ENCODE data around the gene LDB2. TPM values are rescaled to one million over a fixed set of nuclear protein-coding genes. Genes with fewer than 3 reads are reported as not detected.
A peak's percentile ranks its signal among the peaks of the same experiment; 100 is the strongest.

LDB2 gene
- total RNA-seq, 2 donors from 2014 or later: 31.0 to 34.1 TPM

DNA sequence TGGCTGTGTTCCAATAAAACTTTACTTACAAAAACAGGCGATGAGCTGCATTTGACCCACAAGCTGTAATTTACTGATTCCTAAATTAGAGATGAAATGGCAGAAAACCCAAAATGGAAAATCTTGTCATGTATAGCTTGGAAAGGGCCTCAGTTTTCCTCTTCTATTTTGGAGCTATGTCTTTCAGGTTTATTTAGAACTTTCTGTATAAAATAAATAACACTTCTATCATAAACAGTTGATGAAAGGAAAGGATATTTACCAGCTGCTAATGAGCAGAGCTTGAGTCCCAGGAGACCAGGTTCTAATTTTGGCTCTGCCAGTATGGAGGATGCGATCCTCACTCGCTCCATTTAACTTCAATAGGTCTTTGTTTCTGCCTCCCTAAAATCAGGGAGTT is 213.5 kb downstream of the LDB2 start:
- H3K4me3 ChIP-seq: peak overlapping the region; percentile 28
- H3K4me1 ChIP-seq (ENCODE audit: control insufficient read depth in 1 of 2, low read depth in 2 of 2): peaks cover 14 to 34% of the 10 kb centered on the region in 2 donors
- H3K27me3 ChIP-seq (replicated peaks; ENCODE audit: insufficient read depth): no peaks in the 10 kb centered on the region
- DNase-seq (ENCODE audit: low spot score) (no peak), ATAC-seq (ENCODE audit: insufficient number of reproducible peaks, low FRiP score, low read depth) (no peak)
- H3K36me3 ChIP-seq: no peaks in the 10 kb centered on the region
- no peaks in the 10 kb centered on the region for H3K9me3 ChIP-seq
- TF ChIP-seq CTCF (IDR thresholded peaks at IDR 0.05): no peak
- peak overlapping the region; percentile 29 to 61 for H3K27ac ChIP-seq

GRCh38 chr4:16684097-16684496 is 214.3 kb downstream of the LDB2 start:
- Histone ChIP-seq H3K36me3 (no peaks in the 10 kb centered on the region), H3K9me3 (no peaks in the 10 kb centered on the region), H3K27ac (peak overlapping the region; percentile 29 to 61), H3K4me1 (ENCODE audit: control insufficient read depth in 1 of 2, low read depth in 2 of 2) (peaks cover 14 to 34% of the 10 kb centered on the region in 2 donors), H3K27me3 (replicated peaks; ENCODE audit: insufficient read depth) (no peaks in the 10 kb centered on the region), H3K4me3 (peak overlapping the region; percentile 28)
- TF ChIP-seq CTCF (IDR thresholded peaks at IDR 0.05): no peak
- DNase-seq (ENCODE audit: low spot score): no peak
- peak; percentile 80 for ATAC-seq (ENCODE audit: insufficient number of reproducible peaks, low FRiP score, low read depth)

DNA sequence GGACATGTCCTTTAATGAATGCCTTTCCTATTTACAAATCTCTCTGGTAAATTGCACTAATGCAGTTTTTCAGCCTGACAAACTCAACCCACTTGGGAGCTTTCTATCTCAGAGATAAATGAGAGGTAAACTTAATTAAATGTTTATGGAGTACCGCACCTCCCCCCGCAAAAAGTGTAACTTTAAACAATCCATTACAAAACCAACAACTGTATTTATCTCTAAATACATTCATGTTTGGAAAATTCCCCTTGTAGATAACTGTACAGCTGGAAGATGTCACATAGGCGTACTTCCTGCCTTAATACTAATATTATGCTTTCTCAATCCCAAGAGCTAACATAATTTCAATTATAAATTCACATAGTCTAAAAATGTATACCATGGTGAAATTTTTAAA is 215.5 kb downstream of the LDB2 start:
- Histone ChIP-seq H3K27me3 (replicated peaks; ENCODE audit: insufficient read depth) (no peaks in the 10 kb centered on the region), H3K36me3 (no peaks in the 10 kb centered on the region), H3K4me1 (ENCODE audit: control insufficient read depth in 1 of 2, low read depth in 2 of 2) (peaks cover 14 to 34% of the 10 kb centered on the region in 2 donors), H3K9me3 (no peaks in the 10 kb centered on the region), H3K27ac (no peak overlapping the region), H3K4me3 (no peak overlapping the region)
- no peak for TF ChIP-seq CTCF (IDR thresholded peaks at IDR 0.05)
- ATAC-seq (ENCODE audit: insufficient number of reproducible peaks, low FRiP score, low read depth): no peak
- DNase-seq (ENCODE audit: low spot score): no peak

DNA sequence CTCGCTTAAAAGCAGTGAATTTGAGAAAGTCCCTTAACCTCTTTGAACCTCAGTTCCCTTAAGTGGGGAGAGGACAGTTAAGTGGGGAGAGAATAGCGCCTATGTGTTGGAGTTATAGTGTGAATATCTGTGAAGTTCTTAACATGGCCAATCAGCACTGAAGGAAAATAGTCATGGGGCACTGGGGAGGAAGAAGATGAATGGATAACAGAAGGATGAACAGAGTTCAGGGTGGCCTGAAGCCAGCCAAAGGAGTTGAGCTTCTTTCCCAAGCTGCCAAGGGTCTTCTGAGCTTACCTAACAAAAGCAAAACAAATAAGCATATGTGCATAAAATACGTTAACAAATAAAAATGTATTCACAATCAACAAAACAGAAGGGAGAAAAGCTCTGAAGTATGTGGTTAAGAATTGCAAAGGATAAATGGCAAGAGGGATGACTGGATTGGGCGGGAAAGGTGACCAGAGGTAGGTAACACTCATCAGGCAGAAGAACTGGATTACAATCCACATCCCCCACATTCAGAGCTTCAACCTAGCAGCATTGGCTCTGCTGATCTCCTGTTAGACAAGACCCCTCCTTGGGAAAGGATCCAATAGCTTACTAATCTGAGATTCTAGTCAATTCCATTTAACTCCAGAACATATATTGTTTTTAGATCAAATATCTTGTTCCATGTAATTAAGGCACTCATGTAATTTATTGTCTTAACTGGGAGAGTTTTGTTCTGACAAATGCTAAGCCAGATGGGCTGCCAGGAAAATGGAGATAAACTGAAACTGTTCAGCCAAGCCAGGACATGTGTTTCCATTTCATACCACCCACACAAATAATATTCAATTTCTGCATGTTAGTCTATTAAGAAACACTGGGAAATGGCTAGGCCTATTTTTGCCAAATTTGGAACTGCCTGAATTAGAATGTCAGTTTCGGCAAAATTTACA is 221.2 kb downstream of the LDB2 start:
- ATAC-seq (ENCODE audit: insufficient number of reproducible peaks, low FRiP score, low read depth) (no peak), DNase-seq (ENCODE audit: low spot score) (no peak)
- H3K27me3 ChIP-seq (replicated peaks; ENCODE audit: insufficient read depth): no peaks in the 10 kb centered on the region
- TF ChIP-seq CTCF (IDR thresholded peaks at IDR 0.05): no peak
- H3K36me3 ChIP-seq: no peaks in the 10 kb centered on the region
- H3K9me3 ChIP-seq: no peaks in the 10 kb centered on the region
- H3K27ac ChIP-seq: no peak overlapping the region
- peaks cover 0 to 13% of the 10 kb centered on the region in 2 donors for H3K4me1 ChIP-seq (ENCODE audit: control insufficient read depth in 1 of 2, low read depth in 2 of 2)
- no peak overlapping the region for H3K4me3 ChIP-seq

GRCh38 chr4:16676230-16676770 is 222.1 kb downstream of the LDB2 start:
- ATAC-seq (ENCODE audit: insufficient number of reproducible peaks, low FRiP score, low read depth) (no peak), DNase-seq (ENCODE audit: low spot score) (no peak)
- no peak overlapping the region for H3K27ac ChIP-seq
- H3K4me1 ChIP-seq (ENCODE audit: control insufficient read depth in 1 of 2, low read depth in 2 of 2): peaks cover 0 to 22% of the 10 kb centered on the region in 2 donors
- TF ChIP-seq CTCF (IDR thresholded peaks at IDR 0.05): no peak
- H3K9me3 ChIP-seq: no peaks in the 10 kb centered on the region
- H3K36me3 ChIP-seq: no peaks in the 10 kb centered on the region
- no peak overlapping the region for H3K4me3 ChIP-seq
- no peaks in the 10 kb centered on the region for H3K27me3 ChIP-seq (replicated peaks; ENCODE audit: insufficient read depth)
